H54 (cell line): ENCODE results near the gene AGBL5.

Source experiments
- DNase-seq: peaks from one replicate; pipeline ENCODE4 v3.0.0; 2011; ENCODE audit warnings: low spot score, mixed read lengths; ENCODE audit not compliant: insufficient read length
- FAIRE-seq: peaks from 3 replicates; lab custom pipeline; 2011; peaks lifted over from hg19 to GRCh38; lab: Jason Lieb, UNC
- POLR2A ChIP-seq: IDR thresholded peaks from 2 replicates; pipeline ENCODE4 v1.6.1; 2011; ENCODE audit warnings: low read depth, mild to moderate bottlenecking, low read length

The AGBL5 gene

DNA sequence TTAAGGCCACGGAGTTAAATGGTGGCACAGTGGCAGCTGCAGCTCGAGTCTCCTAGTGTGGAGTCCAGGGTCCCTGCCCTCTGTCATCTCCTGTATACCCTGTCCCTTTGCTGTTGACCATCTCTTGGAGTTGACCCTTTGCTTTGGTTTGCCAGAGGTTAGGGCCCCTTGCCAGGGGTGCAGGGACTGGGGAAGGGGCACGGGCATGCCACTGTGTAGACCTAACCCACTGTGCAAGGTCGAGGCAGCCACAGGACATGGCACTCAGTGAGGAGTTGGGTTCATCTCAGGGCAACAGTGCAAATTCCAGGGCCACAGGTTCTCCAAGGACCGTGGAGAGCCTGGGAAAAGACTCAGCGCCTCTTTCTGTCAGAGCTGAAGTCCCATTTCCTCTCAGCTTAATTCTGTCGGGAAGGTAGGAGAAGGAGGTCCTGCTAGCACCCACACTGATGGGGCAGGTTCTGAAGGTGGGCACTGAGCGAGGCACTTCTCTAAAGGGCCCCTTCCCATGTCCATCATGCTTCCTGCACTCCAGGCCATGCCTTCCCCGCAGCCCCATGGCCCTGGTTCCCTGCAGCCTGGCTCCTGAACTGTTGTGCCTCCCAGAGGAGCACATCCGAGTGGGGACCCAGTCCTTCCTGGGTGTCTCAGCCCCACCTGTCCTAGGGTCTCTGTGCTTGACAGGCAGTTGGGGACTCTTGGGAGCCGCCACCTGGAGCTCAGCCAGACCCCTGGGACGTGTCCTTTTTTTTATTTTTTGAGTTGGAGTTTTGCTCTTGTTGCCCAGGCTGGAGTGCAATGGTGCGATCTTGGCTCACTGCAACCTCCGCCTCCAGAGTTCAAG lies 37.9 kb downstream of the AGBL5 start:
- FAIRE-seq, result no peak
- no peak for DNase-seq
- TF ChIP-seq POLR2A, result no peak

DNA sequence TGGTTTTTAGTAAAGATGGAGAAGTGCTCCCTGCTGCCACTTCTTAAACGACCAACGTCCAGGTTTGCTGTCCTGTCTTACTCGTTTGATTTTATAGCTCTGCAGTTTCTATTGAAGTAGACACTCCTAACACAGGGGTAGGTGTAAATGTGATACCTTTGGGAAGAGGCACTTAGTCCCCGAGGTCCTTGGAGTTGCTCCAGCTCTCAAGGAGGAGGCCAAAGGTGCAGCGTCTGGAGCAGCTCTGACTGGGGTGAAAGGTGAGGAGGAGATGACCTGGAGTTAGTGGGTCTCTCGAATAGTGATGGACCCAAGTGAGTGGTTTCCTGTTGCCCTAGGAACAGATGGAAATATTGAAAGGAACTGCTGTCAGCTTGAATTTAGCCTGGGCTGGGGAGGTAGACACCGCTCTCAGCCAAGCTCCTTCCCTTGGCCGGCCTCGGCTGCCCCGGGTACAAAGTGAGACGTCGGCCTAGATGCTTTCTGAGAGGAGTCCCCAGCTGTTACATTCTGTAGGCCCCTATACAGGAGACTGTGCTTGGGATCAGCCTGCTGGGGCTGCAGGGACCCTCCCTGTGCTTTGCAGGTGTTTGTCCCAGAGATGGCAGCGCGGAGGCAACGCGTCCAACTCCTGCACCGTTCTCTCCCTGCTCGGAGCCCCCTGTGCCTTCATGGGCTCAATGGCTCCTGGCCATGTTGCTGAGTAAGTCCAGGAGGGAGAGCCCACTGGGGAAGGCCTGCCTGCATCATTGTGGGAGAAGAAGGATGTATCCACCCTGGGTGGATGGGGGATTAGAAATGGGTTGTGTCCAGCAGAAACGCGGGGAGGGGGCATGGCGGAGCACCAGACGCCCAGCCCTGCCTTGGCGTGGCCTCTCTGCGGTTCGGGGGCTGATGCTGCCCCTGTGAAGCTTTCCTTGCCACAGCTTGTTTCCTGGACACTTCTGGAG lies 40.6 kb downstream of the AGBL5 start:
- no peak for FAIRE-seq

DNA sequence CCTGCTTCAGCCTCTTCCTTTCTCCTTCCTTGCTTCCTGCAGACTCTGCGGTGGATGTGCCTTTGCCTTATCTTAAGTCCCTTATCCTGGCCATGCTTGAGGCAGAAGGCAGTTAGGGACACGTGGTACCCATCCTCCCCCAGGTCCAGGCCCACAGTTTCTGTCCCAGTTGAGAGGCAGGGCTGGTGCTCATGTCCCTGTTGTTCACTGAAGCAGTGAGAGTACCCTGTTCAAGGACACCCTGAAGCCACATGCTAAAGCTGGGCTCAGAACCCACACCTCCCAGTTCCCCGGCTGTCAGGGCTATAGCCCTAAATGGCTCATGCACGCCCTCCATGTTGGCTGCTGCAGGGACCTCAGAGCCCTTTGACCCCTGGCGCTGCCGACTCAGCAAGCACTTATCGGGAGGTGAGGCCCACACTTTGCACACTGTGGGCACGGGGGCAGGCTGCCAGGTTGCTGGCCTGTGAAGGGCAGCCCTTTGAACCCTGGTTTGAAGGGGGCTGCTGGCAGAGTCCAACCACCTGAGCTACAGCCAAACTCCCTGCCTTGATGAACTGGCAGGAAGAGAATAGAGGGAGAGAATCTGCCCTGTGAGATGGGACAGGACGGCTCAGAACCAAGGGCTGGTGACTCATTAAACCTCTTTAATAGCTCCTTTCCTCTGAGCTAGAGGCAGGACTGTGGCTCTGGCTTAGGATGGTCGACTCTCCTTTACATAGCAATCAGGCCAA lies 41.4 kb downstream of the AGBL5 start:
- TF ChIP-seq POLR2A, result no peak
- DNase-seq, result no peak
- FAIRE-seq, result no peak

More for the DNA sequence above, 40.6 kb downstream of the AGBL5 start:
- no peak for DNase-seq
- TF ChIP-seq POLR2A, result no peak

DNA sequence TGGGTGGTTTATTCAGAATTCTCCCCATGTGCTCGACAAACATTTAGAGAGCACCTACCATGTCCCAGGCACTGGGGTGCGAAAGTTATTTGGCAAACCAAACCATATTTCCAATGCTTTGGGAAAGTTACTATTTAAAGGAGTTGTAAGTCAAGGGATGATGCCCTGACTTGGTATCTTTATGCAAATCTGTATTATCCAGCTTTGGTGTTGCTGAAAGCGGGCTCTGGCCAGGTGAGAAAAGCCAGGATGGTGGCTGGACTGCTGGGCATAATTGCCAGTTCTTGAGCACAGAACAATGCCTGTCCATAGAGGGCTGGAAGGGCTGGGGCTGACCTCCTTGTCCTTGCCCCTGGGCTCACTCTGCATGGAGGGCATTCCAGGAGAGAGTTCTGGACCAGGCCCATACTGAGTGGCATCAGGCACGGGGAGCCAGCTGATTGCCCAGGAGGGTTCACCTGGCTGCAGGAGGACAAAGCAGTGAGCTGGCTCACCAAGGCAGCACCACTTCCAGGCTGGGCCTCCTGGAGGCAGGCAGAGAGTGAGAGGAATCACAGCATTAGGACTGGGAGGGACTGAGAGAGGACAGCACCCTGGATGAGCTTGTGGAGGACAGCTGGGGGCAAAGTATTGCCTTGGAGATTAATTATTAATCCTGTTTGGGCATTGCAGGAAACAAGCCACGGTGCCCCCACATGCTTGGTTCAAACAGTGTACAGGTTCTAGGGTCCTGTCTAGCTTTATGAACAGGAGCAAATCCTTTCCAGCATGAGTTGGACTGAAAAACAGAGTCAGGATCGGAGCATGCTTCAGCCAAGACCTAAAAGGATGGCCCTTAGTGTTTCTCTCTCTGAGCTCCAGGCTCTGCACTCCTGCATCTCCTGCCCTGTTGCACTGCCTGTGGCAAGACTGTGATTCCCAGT lies 42.2 kb downstream of the AGBL5 start:
- FAIRE-seq (no peak), DNase-seq (no peak)
- TF ChIP-seq POLR2A, result no peak

DNA sequence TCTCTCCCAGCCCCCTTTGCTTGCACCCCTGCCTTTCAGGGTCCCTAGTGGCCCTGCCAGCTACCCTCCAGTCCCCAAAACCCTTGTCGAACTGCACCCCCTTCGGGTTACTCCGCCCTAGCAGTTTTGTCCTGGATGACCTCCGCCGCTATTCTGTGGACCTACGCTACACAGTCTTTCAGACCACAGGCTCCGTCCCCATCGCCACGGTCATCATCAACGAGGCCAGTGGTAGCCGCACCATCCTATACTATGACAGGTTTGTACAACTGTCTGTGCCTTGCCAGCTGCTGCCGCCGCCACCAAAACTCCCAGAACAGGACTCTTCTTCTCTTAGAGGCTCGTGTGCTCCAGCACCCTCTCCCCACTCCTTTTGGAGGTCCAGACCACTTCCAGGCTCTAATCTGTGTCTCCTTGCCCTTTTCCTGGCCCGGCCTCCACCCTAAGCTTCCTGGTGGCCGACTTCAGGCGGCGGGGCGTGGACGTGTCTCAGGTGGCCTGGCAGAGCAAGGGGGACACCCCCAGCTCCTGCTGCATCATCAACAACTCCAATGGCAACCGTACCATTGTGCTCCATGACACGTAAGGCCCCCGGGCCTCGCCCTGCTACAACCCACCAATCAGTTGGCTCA lies 43.0 kb downstream of the AGBL5 start:
- FAIRE-seq, result no peak
- DNase-seq, result no peak
- no peak for TF ChIP-seq POLR2A

DNA sequence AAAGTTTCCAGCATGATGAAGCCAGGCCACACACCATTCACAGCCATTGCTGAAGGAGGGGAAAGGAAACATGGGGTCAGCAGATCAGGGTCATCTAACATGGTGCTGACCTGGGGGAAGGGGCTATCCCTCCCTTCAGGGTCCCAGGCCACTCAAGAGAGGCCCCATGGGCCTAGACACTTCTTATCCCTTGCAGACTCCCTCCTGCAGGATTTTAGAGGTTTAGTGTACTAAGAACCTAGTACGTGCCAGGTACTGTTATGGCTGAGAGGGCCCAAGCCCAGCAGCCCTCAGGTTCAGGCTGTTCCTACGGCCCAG lies 43.9 kb downstream of the AGBL5 start:
- TF ChIP-seq POLR2A, result no peak
- no peak for DNase-seq
- FAIRE-seq, result no peak

DNA sequence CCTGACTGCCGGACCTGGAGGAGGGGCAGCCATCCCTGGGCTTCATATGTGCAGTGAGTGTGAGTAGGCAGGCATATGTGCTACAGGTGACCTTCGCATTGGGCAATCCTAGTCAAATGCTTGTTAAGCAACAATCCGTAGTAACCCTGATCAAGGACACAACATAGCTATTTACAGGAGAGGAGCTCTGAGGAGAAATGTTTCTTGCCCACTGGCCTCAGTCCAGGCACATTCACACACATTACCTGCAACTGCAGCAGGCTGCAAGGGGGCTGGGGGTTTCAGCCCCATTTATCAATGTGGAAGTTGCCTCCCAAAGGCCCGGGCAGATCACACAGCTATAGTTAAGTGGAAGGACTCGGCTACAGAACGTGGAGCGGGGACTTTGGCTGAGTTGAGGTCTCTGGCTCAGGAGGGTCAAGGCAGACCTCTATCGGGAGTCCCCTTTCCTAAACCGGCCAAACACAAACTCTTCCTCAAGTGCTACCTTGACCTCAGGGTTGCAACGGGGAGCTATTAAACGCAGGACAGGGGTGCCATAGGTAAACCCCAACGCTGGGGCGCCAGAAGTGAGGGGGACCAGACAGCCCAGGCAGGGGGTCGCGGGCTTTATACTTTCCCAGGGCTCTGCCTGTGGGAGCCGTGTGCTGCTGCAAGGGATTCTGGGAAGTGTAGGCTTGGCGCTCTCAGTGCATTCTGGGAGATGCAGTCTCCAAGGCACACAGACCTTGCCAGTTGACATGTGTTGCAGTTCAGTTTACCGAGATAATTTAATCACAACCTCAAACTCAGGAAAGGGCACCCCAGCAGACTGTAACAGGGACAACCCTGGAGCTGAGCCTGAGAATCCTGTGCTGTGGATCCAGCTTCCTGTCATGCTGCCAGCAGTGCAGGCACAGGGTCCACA lies 44.5 kb downstream of the AGBL5 start:
- FAIRE-seq (peak; percentile 6), DNase-seq (peak; percentile 54)
- no peak for TF ChIP-seq POLR2A

DNA sequence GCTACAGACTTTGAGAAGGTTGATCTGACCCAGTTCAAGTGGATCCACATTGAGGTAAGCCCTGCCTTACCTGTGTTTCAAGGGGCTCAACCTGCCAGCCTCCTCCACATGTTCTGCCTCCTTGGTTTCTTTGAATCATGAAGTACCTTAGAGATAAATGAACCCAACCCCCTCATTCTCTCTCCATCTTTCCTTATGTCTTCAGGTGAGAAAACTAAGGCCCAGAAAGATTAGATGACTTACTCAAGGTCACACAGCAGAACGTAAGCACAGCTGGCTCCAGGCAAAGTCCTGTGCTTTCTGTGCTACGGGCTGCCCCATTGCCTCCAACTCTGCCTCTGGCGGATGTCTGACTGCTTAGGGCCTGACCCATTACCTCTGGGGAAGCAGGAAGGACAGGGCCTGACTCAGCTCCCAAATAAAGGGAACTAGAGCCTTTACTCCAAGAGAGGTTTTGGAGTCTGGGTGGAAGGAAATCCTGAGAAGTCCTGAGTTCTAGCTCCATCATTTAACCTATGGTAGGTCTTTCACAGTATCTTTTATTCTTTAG lies 45.4 kb downstream of the AGBL5 start:
- FAIRE-seq (no peak), DNase-seq (no peak)
- no peak for TF ChIP-seq POLR2A

DNA sequence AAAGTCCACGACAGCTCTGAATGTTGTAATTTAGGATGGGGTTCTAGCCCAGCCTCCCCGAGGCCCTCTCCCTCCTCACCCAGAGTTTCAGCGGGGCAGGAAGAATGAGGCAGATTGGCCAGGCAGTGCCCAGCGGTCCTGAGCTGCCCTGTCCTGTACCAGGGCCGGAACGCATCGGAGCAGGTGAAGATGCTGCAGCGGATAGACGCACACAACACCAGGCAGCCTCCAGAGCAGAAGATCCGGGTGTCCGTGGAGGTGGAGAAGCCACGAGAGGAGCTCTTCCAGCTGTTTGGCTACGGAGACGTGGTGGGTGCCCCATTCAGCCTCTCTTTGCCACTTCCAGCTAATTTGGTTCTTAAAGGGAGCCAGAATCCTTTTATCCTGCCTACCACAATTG lies 45.9 kb downstream of the AGBL5 start:
- DNase-seq (no peak), FAIRE-seq (no peak)
- no peak for TF ChIP-seq POLR2A

DNA sequence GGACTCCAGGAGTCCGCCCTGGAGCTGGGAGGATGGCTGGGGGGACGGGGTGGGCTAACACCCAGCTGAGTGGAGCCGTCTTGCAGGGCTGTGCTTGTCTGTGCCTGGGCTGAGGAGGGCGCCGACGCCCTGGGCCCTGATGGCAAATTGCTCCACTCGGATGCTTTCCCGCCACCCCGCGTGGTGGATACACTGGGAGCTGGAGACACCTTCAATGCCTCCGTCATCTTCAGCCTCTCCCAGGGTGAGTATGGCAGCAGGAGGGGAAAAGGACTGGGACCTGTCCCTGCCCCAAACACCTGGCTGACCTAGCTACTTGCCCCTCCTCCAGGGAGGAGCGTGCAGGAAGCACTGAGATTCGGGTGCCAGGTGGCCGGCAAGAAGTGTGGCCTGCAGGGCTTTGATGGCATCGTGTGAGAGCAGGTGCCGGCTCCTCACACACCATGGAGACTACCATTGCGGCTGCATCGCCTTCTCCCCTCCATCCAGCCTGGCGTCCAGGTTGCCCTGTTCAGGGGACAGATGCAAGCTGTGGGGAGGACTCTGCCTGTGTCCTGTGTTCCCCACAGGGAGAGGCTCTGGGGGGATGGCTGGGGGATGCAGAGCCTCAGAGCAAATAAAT lies 48.0 kb downstream of the AGBL5 start:
- TF ChIP-seq POLR2A, result no peak
- DNase-seq, result no peak
- FAIRE-seq, result no peak

DNA sequence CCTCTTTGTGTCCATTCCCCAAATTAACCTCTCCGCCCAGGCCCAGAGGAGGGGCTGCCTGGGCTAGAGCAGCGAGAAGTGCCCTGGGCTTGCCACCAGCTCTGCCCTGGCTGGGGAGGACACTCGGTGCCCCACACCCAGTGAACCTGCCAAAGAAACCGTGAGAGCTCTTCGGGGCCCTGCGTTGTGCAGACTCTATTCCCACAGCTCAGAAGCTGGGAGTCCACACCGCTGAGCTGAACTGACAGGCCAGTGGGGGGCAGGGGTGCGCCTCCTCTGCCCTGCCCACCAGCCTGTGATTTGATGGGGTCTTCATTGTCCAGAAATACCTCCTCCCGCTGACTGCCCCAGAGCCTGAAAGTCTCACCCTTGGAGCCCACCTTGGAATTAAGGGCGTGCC lies 48.6 kb downstream of the AGBL5 start:
- TF ChIP-seq POLR2A, result no peak
- no peak for FAIRE-seq
- no peak for DNase-seq
